ENCODE results near the gene WDFY2.

Gene WDFY2

GRCh38 chr13:51608857-51609406 is 24.7 kb downstream of the WDFY2 start:
- H3K9me3 ChIP-seq (ENCODE audit: insufficient read depth, low read depth, low read length) = 0 out of 2 replicates have a peak, but pooled peaks cover 4% of the 10 kb centered on the region
- H3K4me3 ChIP-seq (ENCODE audit: low read length) = no peak overlapping the region
- no peak overlapping the region for H3K27ac ChIP-seq (ENCODE audit: low read length)
- no peaks in the 10 kb centered on the region for H3K36me3 ChIP-seq (ENCODE audit: insufficient read depth, low read depth, low read length)
- no peaks in the 10 kb centered on the region for H3K27me3 ChIP-seq (ENCODE audit: insufficient read depth, low read length)
- H3K9ac ChIP-seq (ENCODE audit: low read depth, low read length) = no peak overlapping the region
- peaks cover 7% of the 10 kb centered on the region; the same call in 1 of the 2 replicates for H3K4me1 ChIP-seq (ENCODE audit: insufficient read depth, low read length)

- Histone ChIP-seq H3K36me3 (ENCODE audit: insufficient read depth, low read depth, low read length) (no peaks in the 10 kb centered on the region), H3K27me3 (ENCODE audit: insufficient read depth, low read length) (no peaks in the 10 kb centered on the region), H3K9me3 (ENCODE audit: insufficient read depth, low read depth, low read length) (0 out of 2 replicates have a peak, but pooled peaks cover under 1% of the 10 kb centered on the region), H3K27ac (ENCODE audit: low read length) (no peak overlapping the region), H3K9ac (ENCODE audit: low read depth, low read length) (no peak overlapping the region), H3K4me3 (ENCODE audit: low read length) (no peak overlapping the region), H3K4me1 (ENCODE audit: insufficient read depth, low read length) (peaks cover 17% of the 10 kb centered on the region)
These were observed 28.6 kb downstream of the WDFY2 start for GRCh38 chr13:51612867-51613266.

GRCh38 chr13:51613535-51613934 is 29.3 kb downstream of the WDFY2 start:
- Histone ChIP-seq H3K36me3 (ENCODE audit: insufficient read depth, low read depth, low read length) (no peaks in the 10 kb centered on the region), H3K4me3 (ENCODE audit: low read length) (no peak overlapping the region), H3K9ac (ENCODE audit: low read depth, low read length) (no peak overlapping the region), H3K27me3 (ENCODE audit: insufficient read depth, low read length) (no peaks in the 10 kb centered on the region), H3K9me3 (ENCODE audit: insufficient read depth, low read depth, low read length) (no peaks in the 10 kb centered on the region), H3K4me1 (ENCODE audit: insufficient read depth, low read length) (peaks cover 17% of the 10 kb centered on the region), H3K27ac (ENCODE audit: low read length) (no peak overlapping the region)

- H3K9me3 ChIP-seq (ENCODE audit: insufficient read depth, low read depth, low read length) = no peaks in the 10 kb centered on the region
- no peaks in the 10 kb centered on the region for H3K36me3 ChIP-seq (ENCODE audit: insufficient read depth, low read depth, low read length)
- no peak overlapping the region for H3K9ac ChIP-seq (ENCODE audit: low read depth, low read length)
- no peak overlapping the region for H3K4me3 ChIP-seq (ENCODE audit: low read length)
- H3K4me1 ChIP-seq (ENCODE audit: insufficient read depth, low read length) = peaks cover 17% of the 10 kb centered on the region
- no peak overlapping the region for H3K27ac ChIP-seq (ENCODE audit: low read length)
- H3K27me3 ChIP-seq (ENCODE audit: insufficient read depth, low read length) = no peaks in the 10 kb centered on the region
These were observed 30.1 kb downstream of the WDFY2 start for GRCh38 chr13:51614350-51614786.

- no peak overlapping the region for H3K27ac ChIP-seq (ENCODE audit: low read length)
- peaks cover 29% of the 10 kb centered on the region for H3K4me1 ChIP-seq (ENCODE audit: insufficient read depth, low read length)
- H3K27me3 ChIP-seq (ENCODE audit: insufficient read depth, low read length) = no peaks in the 10 kb centered on the region
- no peaks in the 10 kb centered on the region for H3K9me3 ChIP-seq (ENCODE audit: insufficient read depth, low read depth, low read length)
- no peaks in the 10 kb centered on the region for H3K36me3 ChIP-seq (ENCODE audit: insufficient read depth, low read depth, low read length)
- H3K4me3 ChIP-seq (ENCODE audit: low read length) = no peak overlapping the region
- no peak overlapping the region for H3K9ac ChIP-seq (ENCODE audit: low read depth, low read length)
These were observed 34.4 kb downstream of the WDFY2 start for GRCh38 chr13:51618626-51619025.

GRCh38 chr13:51619614-51620013 is 35.4 kb downstream of the WDFY2 start:
- Histone ChIP-seq H3K4me3 (ENCODE audit: low read length) (no peak overlapping the region), H3K9ac (ENCODE audit: low read depth, low read length) (no peak overlapping the region), H3K27me3 (ENCODE audit: insufficient read depth, low read length) (no peaks in the 10 kb centered on the region), H3K4me1 (ENCODE audit: insufficient read depth, low read length) (peaks cover 24% of the 10 kb centered on the region), H3K27ac (ENCODE audit: low read length) (no peak overlapping the region), H3K9me3 (ENCODE audit: insufficient read depth, low read depth, low read length) (no peaks in the 10 kb centered on the region), H3K36me3 (ENCODE audit: insufficient read depth, low read depth, low read length) (no peaks in the 10 kb centered on the region)

- no peak overlapping the region for H3K9ac ChIP-seq (ENCODE audit: low read depth, low read length)
These were observed 36.1 kb downstream of the WDFY2 start for GRCh38 chr13:51620165-51620983.

GRCh38 chr13:51621602-51622001 is 37.3 kb downstream of the WDFY2 start:
- no peak overlapping the region for H3K9ac ChIP-seq (ENCODE audit: low read depth, low read length)
- H3K4me3 ChIP-seq (ENCODE audit: low read length) = no peak overlapping the region
- no peak overlapping the region for H3K27ac ChIP-seq (ENCODE audit: low read length)
- no peaks in the 10 kb centered on the region for H3K9me3 ChIP-seq (ENCODE audit: insufficient read depth, low read depth, low read length)
- H3K4me1 ChIP-seq (ENCODE audit: insufficient read depth, low read length) = peaks cover 22% of the 10 kb centered on the region
- no peaks in the 10 kb centered on the region for H3K36me3 ChIP-seq (ENCODE audit: insufficient read depth, low read depth, low read length)
- H3K27me3 ChIP-seq (ENCODE audit: insufficient read depth, low read length) = no peaks in the 10 kb centered on the region

More at GRCh38 chr13:51620165-51620983, 36.1 kb downstream of the WDFY2 start:
- peaks cover 24% of the 10 kb centered on the region for H3K4me1 ChIP-seq (ENCODE audit: insufficient read depth, low read length)
- no peak overlapping the region for H3K27ac ChIP-seq (ENCODE audit: low read length)
- no peak overlapping the region for H3K4me3 ChIP-seq (ENCODE audit: low read length)
- H3K36me3 ChIP-seq (ENCODE audit: insufficient read depth, low read depth, low read length) = no peaks in the 10 kb centered on the region
- H3K9me3 ChIP-seq (ENCODE audit: insufficient read depth, low read depth, low read length) = no peaks in the 10 kb centered on the region
- no peaks in the 10 kb centered on the region for H3K27me3 ChIP-seq (ENCODE audit: insufficient read depth, low read length)

- no peak overlapping the region for H3K9ac ChIP-seq (ENCODE audit: low read depth, low read length)
- peaks cover 15% of the 10 kb centered on the region for H3K4me1 ChIP-seq (ENCODE audit: insufficient read depth, low read length)
- no peaks in the 10 kb centered on the region for H3K9me3 ChIP-seq (ENCODE audit: insufficient read depth, low read depth, low read length)
- no peak overlapping the region for H3K27ac ChIP-seq (ENCODE audit: low read length)
- H3K4me3 ChIP-seq (ENCODE audit: low read length) = no peak overlapping the region
- no peaks in the 10 kb centered on the region for H3K36me3 ChIP-seq (ENCODE audit: insufficient read depth, low read depth, low read length)
- no peaks in the 10 kb centered on the region for H3K27me3 ChIP-seq (ENCODE audit: insufficient read depth, low read length)
These were observed 39.2 kb downstream of the WDFY2 start for GRCh38 chr13:51623473-51623872.

GRCh38 chr13:51624207-51624606 is 39.9 kb downstream of the WDFY2 start:
- Histone ChIP-seq H3K9me3 (ENCODE audit: insufficient read depth, low read depth, low read length) (no peaks in the 10 kb centered on the region), H3K27ac (ENCODE audit: low read length) (no peak overlapping the region), H3K36me3 (ENCODE audit: insufficient read depth, low read depth, low read length) (no peaks in the 10 kb centered on the region), H3K4me3 (ENCODE audit: low read length) (no peak overlapping the region), H3K27me3 (ENCODE audit: insufficient read depth, low read length) (no peaks in the 10 kb centered on the region), H3K9ac (ENCODE audit: low read depth, low read length) (no peak overlapping the region), H3K4me1 (ENCODE audit: insufficient read depth, low read length) (peaks cover 12% of the 10 kb centered on the region)

- H3K4me1 ChIP-seq (ENCODE audit: insufficient read depth, low read length) = peaks cover 12% of the 10 kb centered on the region
- no peaks in the 10 kb centered on the region for H3K27me3 ChIP-seq (ENCODE audit: insufficient read depth, low read length)
- H3K9me3 ChIP-seq (ENCODE audit: insufficient read depth, low read depth, low read length) = no peaks in the 10 kb centered on the region
- no peak overlapping the region for H3K9ac ChIP-seq (ENCODE audit: low read depth, low read length)
- no peak overlapping the region for H3K27ac ChIP-seq (ENCODE audit: low read length)
- H3K36me3 ChIP-seq (ENCODE audit: insufficient read depth, low read depth, low read length) = no peaks in the 10 kb centered on the region
- H3K4me3 ChIP-seq (ENCODE audit: low read length) = no peak overlapping the region
These were observed 40.6 kb downstream of the WDFY2 start for GRCh38 chr13:51624695-51625345.
